ENCODE data around the gene HLA-DPA1. TPM values are rescaled to one million over a fixed set of nuclear protein-coding genes. Genes with fewer than 3 reads are reported as not detected.

The HLA-DPA1 gene
- total RNA-seq, 1 experiment from 2014 or later = not detected

DNA sequence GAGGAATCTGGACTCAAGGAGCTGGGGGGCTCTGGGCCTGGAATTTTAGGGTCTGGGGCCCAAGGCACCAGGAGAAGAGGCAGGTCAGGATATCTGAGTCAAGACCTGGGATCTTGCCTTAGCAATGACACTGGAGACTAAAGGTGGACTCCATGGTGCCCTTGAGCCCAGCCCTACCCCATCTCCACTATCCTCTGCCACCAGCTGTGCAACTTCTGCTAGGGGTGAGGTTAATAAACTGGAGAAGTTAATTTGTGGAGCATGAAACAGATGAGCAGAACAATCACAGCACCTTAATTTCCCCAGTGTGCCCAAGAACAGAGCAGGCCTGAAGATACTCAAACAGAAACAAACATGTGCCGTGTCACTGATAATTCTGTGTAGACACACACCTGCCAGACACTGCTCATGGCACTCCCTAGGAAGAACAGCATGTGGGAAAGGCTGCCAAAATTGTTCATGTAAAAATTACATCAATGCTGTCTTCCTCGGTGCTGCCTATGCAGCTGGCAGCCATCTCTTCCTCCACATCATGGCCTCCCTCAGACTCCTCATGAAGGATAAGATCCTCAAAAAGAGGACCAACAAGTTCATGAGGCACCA is 5.6 kb upstream of the HLA-DPA1 start:
- BruUV-seq (replicated peaks) = no TSS peak
- peaks cover 89% of the 10 kb centered on the region for H3K27me3 Mint-ChIP-seq (ENCODE audit: insufficient read depth, unreplicated experiment)

DNA sequence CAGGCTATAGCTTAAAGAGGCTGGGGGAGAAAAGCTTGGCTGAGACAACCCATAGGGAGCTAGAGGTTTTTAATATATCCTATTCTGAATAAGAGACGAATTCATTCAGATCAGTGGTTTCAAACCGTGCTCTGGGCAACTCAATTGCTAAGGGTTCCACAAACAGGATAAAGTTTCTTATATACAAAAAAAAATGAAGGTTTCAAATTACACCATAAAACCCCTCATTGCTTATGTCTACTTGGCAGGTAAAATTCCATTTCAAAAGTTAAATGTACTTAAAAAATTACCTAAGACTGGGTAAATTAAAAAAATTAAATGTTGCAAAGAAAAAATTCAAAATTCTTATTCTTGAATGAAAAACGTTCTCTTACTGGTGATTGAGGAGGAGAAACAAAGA is 5.0 kb upstream of the HLA-DPA1 start:
- POLR2A ChIA-PET = no interaction called here

More for the DNA sequence above, 5.6 kb upstream of the HLA-DPA1 start:
- H3K4me1 Mint-ChIP-seq (ENCODE audit: insufficient read depth, unreplicated experiment) = no peaks in the 10 kb centered on the region
- no peak for DNase-seq (ENCODE audit: unreplicated experiment)
- CTCF ChIA-PET = interaction anchor here (1.8 kb wide), 1 partner anchor 10 kb away, joined by 3 read pairs; no protein-coding TSS in a partner anchor
- no peaks in the 10 kb centered on the region for H3K9me3 Mint-ChIP-seq (ENCODE audit: unreplicated experiment)
- H3K36me3 Mint-ChIP-seq (ENCODE audit: insufficient read depth, unreplicated experiment) = no peaks in the 10 kb centered on the region
- POLR2A ChIA-PET = no interaction called here
- H3K4me3 Mint-ChIP-seq (ENCODE audit: unreplicated experiment) = no peak overlapping the region
- TF ChIP-seq, protein P1, sequence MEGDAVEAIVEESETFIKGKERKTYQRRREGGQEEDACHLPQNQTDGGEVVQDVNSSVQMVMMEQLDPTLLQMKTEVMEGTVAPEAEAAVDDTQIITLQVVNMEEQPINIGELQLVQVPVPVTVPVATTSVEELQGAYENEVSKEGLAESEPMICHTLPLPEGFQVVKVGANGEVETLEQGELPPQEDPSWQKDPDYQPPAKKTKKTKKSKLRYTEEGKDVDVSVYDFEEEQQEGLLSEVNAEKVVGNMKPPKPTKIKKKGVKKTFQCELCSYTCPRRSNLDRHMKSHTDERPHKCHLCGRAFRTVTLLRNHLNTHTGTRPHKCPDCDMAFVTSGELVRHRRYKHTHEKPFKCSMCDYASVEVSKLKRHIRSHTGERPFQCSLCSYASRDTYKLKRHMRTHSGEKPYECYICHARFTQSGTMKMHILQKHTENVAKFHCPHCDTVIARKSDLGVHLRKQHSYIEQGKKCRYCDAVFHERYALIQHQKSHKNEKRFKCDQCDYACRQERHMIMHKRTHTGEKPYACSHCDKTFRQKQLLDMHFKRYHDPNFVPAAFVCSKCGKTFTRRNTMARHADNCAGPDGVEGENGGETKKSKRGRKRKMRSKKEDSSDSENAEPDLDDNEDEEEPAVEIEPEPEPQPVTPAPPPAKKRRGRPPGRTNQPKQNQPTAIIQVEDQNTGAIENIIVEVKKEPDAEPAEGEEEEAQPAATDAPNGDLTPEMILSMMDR (IDR thresholded peaks at IDR 0.05; ENCODE audit: unreplicated experiment) = no peak
- intact Hi-C loops (cut with micrococcal nuclease) = no loop called here
- H3K27ac Mint-ChIP-seq (ENCODE audit: low read depth, unreplicated experiment) = no peak overlapping the region

DNA sequence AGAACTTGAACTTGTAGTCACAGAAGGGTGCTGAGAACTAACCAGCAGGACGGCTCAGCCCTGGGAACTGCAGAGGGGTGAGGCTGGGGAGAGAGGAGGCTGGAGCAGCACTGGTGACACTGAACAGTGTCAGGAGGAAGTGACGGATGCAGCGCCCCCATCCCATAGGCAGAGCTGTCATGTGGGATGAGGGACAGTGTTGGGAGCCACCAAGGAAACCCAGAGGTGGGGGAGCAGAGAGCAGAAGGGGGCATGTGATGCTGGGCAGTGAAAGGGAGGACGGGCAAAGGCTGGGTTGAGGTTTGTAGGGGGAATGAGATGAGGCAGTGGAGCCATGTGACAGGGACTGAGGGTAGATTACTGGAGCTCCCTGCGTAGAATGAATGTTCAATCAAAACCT is 4.5 kb upstream of the HLA-DPA1 start:
- CTCF ChIA-PET = no interaction called here
- no TSS peak for BruUV-seq (replicated peaks)
- H3K9me3 Mint-ChIP-seq (ENCODE audit: unreplicated experiment) = no peaks in the 10 kb centered on the region
- no peaks in the 10 kb centered on the region for H3K36me3 Mint-ChIP-seq (ENCODE audit: insufficient read depth, unreplicated experiment)
- POLR2A ChIA-PET = interaction anchor here (0.6 kb wide), 1 partner anchor 11 kb away, joined by 3 read pairs; no protein-coding TSS in a partner anchor
- no peak overlapping the region for H3K4me3 Mint-ChIP-seq (ENCODE audit: unreplicated experiment)
- DNase-seq (ENCODE audit: unreplicated experiment) = no peak
- H3K4me1 Mint-ChIP-seq (ENCODE audit: insufficient read depth, unreplicated experiment) = no peaks in the 10 kb centered on the region
- H3K27ac Mint-ChIP-seq (ENCODE audit: low read depth, unreplicated experiment) = no peak overlapping the region
- intact Hi-C loops (cut with micrococcal nuclease) = no loop called here
- TF ChIP-seq, protein P1 (IDR thresholded peaks at IDR 0.05; ENCODE audit: unreplicated experiment) = no peak
- peaks cover 89% of the 10 kb centered on the region for H3K27me3 Mint-ChIP-seq (ENCODE audit: insufficient read depth, unreplicated experiment)

More for the DNA sequence above, 5.0 kb upstream of the HLA-DPA1 start:
- H3K27me3 Mint-ChIP-seq (ENCODE audit: insufficient read depth, unreplicated experiment) = peaks cover 89% of the 10 kb centered on the region
- DNase-seq (ENCODE audit: unreplicated experiment) = no peak
- intact Hi-C loops (cut with micrococcal nuclease) = no loop called here
- no peaks in the 10 kb centered on the region for H3K9me3 Mint-ChIP-seq (ENCODE audit: unreplicated experiment)
- no peaks in the 10 kb centered on the region for H3K36me3 Mint-ChIP-seq (ENCODE audit: insufficient read depth, unreplicated experiment)
- TF ChIP-seq, protein P1 (IDR thresholded peaks at IDR 0.05; ENCODE audit: unreplicated experiment) = no peak
- H3K4me1 Mint-ChIP-seq (ENCODE audit: insufficient read depth, unreplicated experiment) = no peaks in the 10 kb centered on the region
- H3K27ac Mint-ChIP-seq (ENCODE audit: low read depth, unreplicated experiment) = no peak overlapping the region
- no peak overlapping the region for H3K4me3 Mint-ChIP-seq (ENCODE audit: unreplicated experiment)
- no TSS peak for BruUV-seq (replicated peaks)
- CTCF ChIA-PET = no interaction called here

DNA sequence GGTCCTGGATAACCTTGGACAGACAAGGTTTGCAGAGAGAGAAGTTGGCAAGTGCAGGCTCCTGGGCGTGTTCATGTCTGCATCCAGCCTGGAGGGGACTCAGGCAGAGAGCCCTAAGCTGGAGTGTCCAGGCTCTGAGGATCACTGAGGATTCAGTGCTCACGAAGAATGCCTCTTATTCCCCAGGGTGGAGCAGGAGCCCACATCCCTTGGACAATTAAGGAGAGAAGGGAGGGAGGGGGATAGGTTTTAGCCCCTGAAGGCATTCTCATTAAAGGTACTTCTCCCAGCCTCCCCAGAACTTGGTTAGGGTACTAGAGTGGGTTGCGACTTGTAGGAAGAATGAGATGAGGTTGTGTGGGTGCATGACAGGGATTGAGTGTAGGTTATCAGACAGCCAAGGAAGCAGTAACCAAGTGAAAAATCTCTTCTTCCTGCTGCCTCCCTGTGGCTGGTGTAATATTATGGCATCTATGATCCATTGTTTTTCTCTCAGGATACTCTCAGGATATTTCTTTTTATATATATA is 3.0 kb upstream of the HLA-DPA1 start:
- Mint-ChIP-seq H3K4me1 (ENCODE audit: insufficient read depth, unreplicated experiment) (no peaks in the 10 kb centered on the region), H3K27ac (ENCODE audit: low read depth, unreplicated experiment) (no peak overlapping the region), H3K9me3 (ENCODE audit: unreplicated experiment) (no peaks in the 10 kb centered on the region), H3K27me3 (ENCODE audit: insufficient read depth, unreplicated experiment) (peaks cover 89% of the 10 kb centered on the region), H3K4me3 (ENCODE audit: unreplicated experiment) (no peak overlapping the region), H3K36me3 (ENCODE audit: insufficient read depth, unreplicated experiment) (no peaks in the 10 kb centered on the region)
- POLR2A ChIA-PET = no interaction called here
- intact Hi-C loops (cut with micrococcal nuclease) = no loop called here
- TF ChIP-seq, protein P1 (IDR thresholded peaks at IDR 0.05; ENCODE audit: unreplicated experiment) = no peak
- no TSS peak for BruUV-seq (replicated peaks)
- no peak for DNase-seq (ENCODE audit: unreplicated experiment)
- CTCF ChIA-PET = no interaction called here
